Cardiac fibroblast (primary cell): ENCODE measurements around the gene ATG4D.
"Not testable (repeated sequence)": the region's sequence is repeated elsewhere in the genome, so short reads cannot be mapped to it uniquely, and the experiment has no call there.

ENCODE experiments used
- DNase-seq, 2 donors: peaks; one replicate each; pipeline versions ENCODE4 v3.0.0 to v3.0.0-alpha.2; 2010; ENCODE audit warnings: low read depth in 2 of 2
- H3K4me3 ChIP-seq, 2 donors: replicated peaks in 1 of 2; 1 replicate in 1 of 2; 2 replicates in 1 of 2; pipeline ENCODE4 v1.5.1; 2011; ENCODE audit warnings: low read depth in 2 of 2, low read length in 2 of 2, mild to moderate bottlenecking in 2 of 2, moderate library complexity in 1 of 2
- CTCF ChIP-seq: IDR thresholded peaks from one replicate; pipeline ENCODE4 v1.5.1; 2011; ENCODE audit warnings: low read depth, mild to moderate bottlenecking, low read length, inconsistent platforms

The ATG4D gene

DNA sequence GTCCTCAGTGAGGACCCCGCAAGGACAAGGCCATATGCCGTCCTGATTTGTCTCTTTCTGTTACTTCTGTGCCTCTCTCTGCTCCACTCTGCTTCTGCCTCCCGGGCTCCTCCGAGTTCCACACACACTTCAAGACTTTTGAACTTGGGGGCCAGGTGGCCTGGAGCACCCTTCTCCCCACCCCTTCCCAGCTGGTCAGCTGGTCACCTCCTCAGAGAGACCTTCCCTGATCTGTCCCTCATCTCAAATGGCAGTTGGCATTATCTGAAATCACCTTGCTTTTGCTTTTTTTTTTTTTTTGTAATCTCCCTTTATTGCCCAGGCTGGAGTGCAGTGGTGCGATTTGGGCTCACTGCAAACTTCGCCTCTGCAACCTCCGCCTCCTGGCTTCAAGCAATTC lies 24.3 kb upstream of the ATG4D start:
- no peak for DNase-seq
- H3K4me3 ChIP-seq, result no peak overlapping the region
- no peak for TF ChIP-seq CTCF

DNA sequence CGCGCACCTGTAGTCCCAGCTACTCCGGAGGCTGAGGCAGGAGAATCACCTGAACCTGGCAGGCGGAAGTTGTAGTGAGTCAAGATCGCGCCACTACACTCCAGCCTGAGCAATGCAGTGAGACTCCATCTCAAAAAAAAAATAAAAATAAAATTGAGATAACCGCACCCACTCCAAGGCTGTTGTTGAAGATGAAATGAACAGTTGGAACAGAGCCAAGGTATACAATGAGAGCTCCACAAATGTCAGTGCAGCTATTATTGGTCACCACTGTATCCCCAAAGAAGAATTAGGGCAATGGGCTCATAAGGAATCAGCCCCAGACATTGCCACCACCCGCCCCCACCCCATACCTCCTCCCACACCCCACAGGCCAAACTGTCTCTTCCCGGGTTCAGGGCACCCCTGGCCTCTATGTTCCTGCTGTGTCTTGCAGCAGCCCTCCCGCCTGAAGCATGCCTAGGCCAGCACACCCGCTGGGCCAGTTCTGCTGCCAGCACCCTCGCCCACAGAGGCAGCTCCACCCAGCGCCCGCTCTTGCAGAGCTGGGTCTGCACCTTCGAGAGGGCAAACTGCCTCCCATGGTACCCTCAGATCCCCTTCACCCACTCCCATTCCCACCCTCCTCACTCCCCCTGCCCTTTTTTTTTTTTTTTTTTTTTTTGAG lies 22.9 kb upstream of the ATG4D start:
- no peak for DNase-seq
- no peak overlapping the region for H3K4me3 ChIP-seq
- no peak for TF ChIP-seq CTCF

- DNase-seq, result no peak
- no peak overlapping the region for H3K4me3 ChIP-seq
- no peak for TF ChIP-seq CTCF
Measured at GRCh38 chr19:10521461-10522171, 22.1 kb upstream of the ATG4D start.

DNA sequence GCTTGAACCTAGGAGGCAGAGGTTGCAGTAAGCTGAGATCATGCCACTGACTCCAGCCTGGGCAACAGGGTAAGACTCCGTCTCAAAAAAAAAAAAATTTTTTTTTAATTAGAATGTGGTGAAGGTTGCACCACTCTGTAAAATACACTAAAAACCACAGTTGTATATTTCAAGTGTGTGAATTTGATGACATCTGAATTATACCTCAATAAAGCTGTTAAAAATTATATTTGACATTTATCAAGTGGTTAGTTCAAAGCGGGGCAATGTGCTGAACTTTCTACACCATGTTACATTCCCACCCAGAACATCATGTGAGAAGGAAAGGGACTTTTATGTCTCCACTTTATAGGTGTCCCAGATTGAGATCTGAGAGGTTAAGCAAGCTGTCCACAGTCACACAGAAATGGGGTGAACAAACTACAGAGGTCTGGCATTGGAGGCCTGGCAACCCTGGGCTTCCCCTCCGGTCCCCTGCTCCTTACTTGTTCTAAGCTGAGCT lies 20.5 kb upstream of the ATG4D start:
- no peak overlapping the region for H3K4me3 ChIP-seq
- DNase-seq, result no peak
- TF ChIP-seq CTCF, result no peak

- TF ChIP-seq CTCF, result no peak
- no peak overlapping the region for H3K4me3 ChIP-seq
- DNase-seq, result no peak
Measured at GRCh38 chr19:10525636-10526035, 18.1 kb upstream of the ATG4D start.

DNA sequence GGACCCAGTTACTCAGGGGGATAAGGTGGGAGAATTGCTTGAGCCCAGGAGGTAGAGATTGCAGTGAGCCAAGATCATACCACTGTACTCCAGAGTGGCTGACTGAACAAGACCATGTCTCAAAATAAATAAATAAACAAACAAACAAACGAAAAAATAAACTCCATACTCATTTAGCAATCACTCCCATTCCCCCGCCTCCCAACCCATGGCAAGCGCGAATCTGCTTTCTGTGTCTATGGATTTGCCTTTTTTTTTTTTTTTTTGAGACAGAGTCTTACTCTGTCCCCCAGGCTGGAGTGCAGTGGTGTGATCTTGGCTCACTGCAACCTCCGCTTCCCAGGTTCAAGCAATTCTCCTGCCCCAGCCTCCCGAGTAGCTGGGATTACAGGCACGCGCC lies 16.8 kb upstream of the ATG4D start:
- not testable (repeated sequence) for DNase-seq, H3K4me3 ChIP-seq

DNA sequence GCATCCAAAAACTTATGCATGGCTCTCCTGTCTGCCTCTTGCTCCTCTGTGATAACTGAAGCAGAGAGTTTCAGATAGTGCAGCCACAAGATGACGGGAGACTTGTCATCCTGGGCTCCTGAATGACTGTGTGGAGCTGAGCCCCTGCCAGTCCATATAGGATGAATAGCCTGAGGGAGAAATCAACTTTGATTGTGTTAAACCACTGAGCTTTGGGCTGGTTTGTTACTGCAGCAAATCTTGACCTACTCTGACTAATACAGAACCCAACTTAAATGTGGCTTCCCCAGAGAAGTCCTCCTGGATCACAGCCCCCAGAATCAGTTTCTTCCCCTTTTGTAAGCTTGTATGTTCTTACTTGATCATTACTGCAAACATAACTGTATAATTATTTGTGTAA lies 11.2 kb upstream of the ATG4D start:
- DNase-seq, result no peak
- TF ChIP-seq CTCF, result no peak
- H3K4me3 ChIP-seq, result no peak overlapping the region
